Neural progenitor cell (in vitro differentiated cells): ENCODE measurements around the gene SLC35D2. TPM values are rescaled to one million over a fixed set of nuclear protein-coding genes. Genes with fewer than 3 reads are reported as not detected.
A peak's percentile ranks its signal among the peaks of the same experiment; 100 is the strongest.

ENCODE experiments used
- DNase-seq: peaks from one replicate; pipeline ENCODE4 v3.0.0-alpha.2; 2016; ENCODE audit warnings: low spot score
- H2AFZ ChIP-seq: fragments of 200-600 bp; sonication (generic); replicated peaks from 2 replicates; pipeline ENCODE4 v1.6.1; 2016; ENCODE audit warnings: antibody characterized with exemption
- H3F3A ChIP-seq: fragments of 200-600 bp; sonication (generic); 2 replicates; pipeline ENCODE4 v1.6.1; 2016; ENCODE audit warnings: antibody characterized with exemption, low read depth
- H3K27ac ChIP-seq: fragments of 200-600 bp; sonication (generic); 2 replicates; pipeline ENCODE4 v1.5.1; 2016; ENCODE audit warnings: mild to moderate bottlenecking
- H3K27me3 ChIP-seq: fragments of 200-600 bp; sonication (generic); 2 replicates; pipeline ENCODE4 v1.6.1; 2016; ENCODE audit warnings: mild to moderate bottlenecking, moderate library complexity
- H3K36me3 ChIP-seq: fragments of 200-600 bp; sonication (generic); 2 replicates; pipeline ENCODE4 v1.5.1; 2016
- H3K4me1 ChIP-seq: fragments of 200-600 bp; sonication (generic); 2 replicates; pipeline ENCODE4 v1.6.1; 2016; ENCODE audit warnings: mixed run types
- H3K4me2 ChIP-seq: fragments of 200-600 bp; sonication (generic); 2 replicates; pipeline ENCODE4 v1.6.1; 2016
- H3K4me3 ChIP-seq: fragments of 200-600 bp; sonication (generic); 2 replicates; pipeline ENCODE4 v1.5.1; 2016
- H3K79me2 ChIP-seq: fragments of 200-600 bp; sonication (generic); 2 replicates; pipeline ENCODE4 v1.6.1; 2016; ENCODE audit warnings: low read depth
- H3K9ac ChIP-seq: fragments of 200-600 bp; sonication (generic); 2 replicates; pipeline ENCODE4 v1.6.1; 2016
- H3K9me3 ChIP-seq: fragments of 200-600 bp; sonication (generic); 2 replicates; pipeline ENCODE4 v1.5.1; 2016; ENCODE audit warnings: low read depth
- H4K20me1 ChIP-seq: fragments of 200-600 bp; sonication (generic); 2 replicates; pipeline ENCODE4 v1.6.1; 2016; ENCODE audit warnings: low read depth
- H3K27ac Mint-ChIP-seq: 3 replicates; pipeline ENCODE4 v1.8.0; 2021; ENCODE audit warnings: mixed read lengths
- H3K27me3 Mint-ChIP-seq: 2 replicates; pipeline ENCODE4 v1.8.0; 2022; ENCODE audit warnings: low read depth, mild to moderate bottlenecking, inconsistent platforms, moderate library complexity, mixed read lengths; ENCODE audit not compliant: insufficient read depth
- H3K36me3 Mint-ChIP-seq: 3 replicates; pipeline ENCODE4 v1.8.0; 2021; ENCODE audit warnings: mixed read lengths
- H3K4me1 Mint-ChIP-seq: 3 replicates; pipeline ENCODE4 v1.8.0; 2021; ENCODE audit warnings: mixed read lengths
- H3K4me3 Mint-ChIP-seq: 3 replicates; pipeline ENCODE4 v1.8.0; 2021; ENCODE audit warnings: mild to moderate bottlenecking, moderate library complexity, mixed read lengths
- H3K9me3 Mint-ChIP-seq: 3 replicates; pipeline ENCODE4 v1.8.0; 2020; ENCODE audit warnings: mixed read lengths
- EZH2 ChIP-seq: fragments of 200-600 bp; sonication (generic); IDR thresholded peaks from 2 replicates; pipeline ENCODE4 v1.6.1; 2017; ENCODE audit warnings: antibody characterized with exemption, mild to moderate bottlenecking, moderate library complexity
- EZH2phosphoT487 ChIP-seq: fragments of 200-600 bp; sonication (generic); IDR thresholded peaks from 2 replicates; pipeline ENCODE4 v1.6.1; 2017; ENCODE audit warnings: antibody characterized with exemption
- total RNA-seq: library from RNA; depleted of rRNA; stranded (reverse); fragments of >200 nt; gene quantifications from 2 replicates; pipeline ENCODE4 v1.2.3, GENCODE V29; 2015; ENCODE audit warnings: low replicate concordance
- TF ChIP-seq, protein P1 (sequence below): fragments of 200-600 bp; sonication (generic); IDR thresholded peaks from 2 replicates; pipeline ENCODE4 v1.5.1; 2017; ENCODE audit warnings: antibody characterized with exemption, mild to moderate bottlenecking

The SLC35D2 gene
- total RNA-seq, 1 donor from 2014 or later, result 30.1 TPM

DNA sequence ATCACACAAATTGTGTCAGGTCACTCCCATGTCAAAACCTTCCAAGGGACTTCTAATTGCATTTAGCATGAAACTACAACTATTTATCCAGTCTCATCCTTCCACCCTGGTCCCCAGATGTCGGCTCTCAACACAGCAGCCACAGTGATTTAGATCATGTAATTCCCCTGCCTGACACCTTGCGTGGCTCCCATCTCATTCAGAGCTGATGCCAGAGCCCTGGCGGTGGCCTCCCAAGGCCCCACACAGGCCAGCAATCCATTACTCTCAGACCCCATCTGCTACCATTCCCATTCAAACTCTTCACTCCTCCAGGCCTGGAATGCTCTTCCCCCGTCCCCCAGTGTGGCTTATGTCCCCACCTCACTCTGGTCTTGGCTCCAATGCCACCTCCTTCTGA lies 2.4 kb downstream of the SLC35D2 start:
- TF ChIP-seq, protein P1, sequence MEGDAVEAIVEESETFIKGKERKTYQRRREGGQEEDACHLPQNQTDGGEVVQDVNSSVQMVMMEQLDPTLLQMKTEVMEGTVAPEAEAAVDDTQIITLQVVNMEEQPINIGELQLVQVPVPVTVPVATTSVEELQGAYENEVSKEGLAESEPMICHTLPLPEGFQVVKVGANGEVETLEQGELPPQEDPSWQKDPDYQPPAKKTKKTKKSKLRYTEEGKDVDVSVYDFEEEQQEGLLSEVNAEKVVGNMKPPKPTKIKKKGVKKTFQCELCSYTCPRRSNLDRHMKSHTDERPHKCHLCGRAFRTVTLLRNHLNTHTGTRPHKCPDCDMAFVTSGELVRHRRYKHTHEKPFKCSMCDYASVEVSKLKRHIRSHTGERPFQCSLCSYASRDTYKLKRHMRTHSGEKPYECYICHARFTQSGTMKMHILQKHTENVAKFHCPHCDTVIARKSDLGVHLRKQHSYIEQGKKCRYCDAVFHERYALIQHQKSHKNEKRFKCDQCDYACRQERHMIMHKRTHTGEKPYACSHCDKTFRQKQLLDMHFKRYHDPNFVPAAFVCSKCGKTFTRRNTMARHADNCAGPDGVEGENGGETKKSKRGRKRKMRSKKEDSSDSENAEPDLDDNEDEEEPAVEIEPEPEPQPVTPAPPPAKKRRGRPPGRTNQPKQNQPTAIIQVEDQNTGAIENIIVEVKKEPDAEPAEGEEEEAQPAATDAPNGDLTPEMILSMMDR, result no peak
- TF ChIP-seq EZH2phosphoT487 (no peak), EZH2 (no peak)
- no peaks in the 10 kb centered on the region for H4K20me1 ChIP-seq
- H3K4me1 ChIP-seq, result no peaks in the 10 kb centered on the region
- H3K9me3 ChIP-seq, result no peaks in the 10 kb centered on the region
- H3K36me3 ChIP-seq, result no peaks in the 10 kb centered on the region
- no peak overlapping the region for H3K27ac ChIP-seq
- H3K4me3 ChIP-seq, result no peak overlapping the region
- H3K9ac ChIP-seq, result no peak overlapping the region
- peaks cover 12% of the 10 kb centered on the region for H3K36me3 Mint-ChIP-seq
- H2AFZ ChIP-seq, result no peak overlapping the region
- H3K27ac Mint-ChIP-seq, result peak overlapping the region; percentile 35
- H3K9me3 Mint-ChIP-seq, result no peaks in the 10 kb centered on the region
- peaks cover 21% of the 10 kb centered on the region for H3K4me1 Mint-ChIP-seq
- no peak overlapping the region for H3K4me2 ChIP-seq
- peaks cover 6% of the 10 kb centered on the region for H3K27me3 ChIP-seq
- H3K79me2 ChIP-seq, result no peaks in the 10 kb centered on the region
- no peak for DNase-seq
- peaks cover 28% of the 10 kb centered on the region for H3F3A ChIP-seq
- no peak overlapping the region for H3K4me3 Mint-ChIP-seq
- H3K27me3 Mint-ChIP-seq, result peaks cover 4% of the 10 kb centered on the region

DNA sequence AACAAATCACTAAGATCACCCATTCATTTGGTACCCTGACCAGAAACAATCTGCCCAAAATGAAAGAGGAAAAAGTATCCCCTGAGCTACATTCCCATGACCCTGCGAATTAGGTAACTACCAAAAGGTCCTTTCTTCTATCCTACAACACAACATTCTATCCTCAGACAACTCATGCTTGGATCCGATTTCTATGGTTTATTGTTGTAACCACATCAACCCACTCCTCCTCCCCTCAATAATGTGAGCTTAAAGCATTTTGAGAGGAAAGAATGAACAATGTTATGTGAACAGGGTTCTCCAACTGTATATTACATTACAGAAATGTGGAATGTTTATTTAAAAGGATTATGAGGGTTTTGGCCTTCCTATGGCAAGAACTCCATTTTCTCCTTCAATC lies 4.0 kb downstream of the SLC35D2 start:
- no peak overlapping the region for H2AFZ ChIP-seq
- H3K4me2 ChIP-seq, result no peak overlapping the region
- no peak overlapping the region for H3K9ac ChIP-seq
- H3K27me3 ChIP-seq, result peaks cover 6% of the 10 kb centered on the region
- peaks cover 9% of the 10 kb centered on the region for H3K36me3 Mint-ChIP-seq
- TF ChIP-seq EZH2phosphoT487, result no peak
- TF ChIP-seq, protein P1, result no peak
- no peak for TF ChIP-seq EZH2
- peaks cover 14% of the 10 kb centered on the region for H3F3A ChIP-seq
- H3K27me3 Mint-ChIP-seq, result peaks cover 4% of the 10 kb centered on the region
- H4K20me1 ChIP-seq, result no peaks in the 10 kb centered on the region
- H3K36me3 ChIP-seq, result no peaks in the 10 kb centered on the region
- no peak overlapping the region for H3K4me3 ChIP-seq
- no peaks in the 10 kb centered on the region for H3K79me2 ChIP-seq
- no peak overlapping the region for H3K4me3 Mint-ChIP-seq
- DNase-seq, result no peak
- H3K27ac Mint-ChIP-seq, result no peak overlapping the region
- H3K9me3 ChIP-seq, result no peaks in the 10 kb centered on the region
- no peak overlapping the region for H3K27ac ChIP-seq
- no peaks in the 10 kb centered on the region for H3K9me3 Mint-ChIP-seq
- H3K4me1 Mint-ChIP-seq, result peaks cover 21% of the 10 kb centered on the region
- no peaks in the 10 kb centered on the region for H3K4me1 ChIP-seq

DNA sequence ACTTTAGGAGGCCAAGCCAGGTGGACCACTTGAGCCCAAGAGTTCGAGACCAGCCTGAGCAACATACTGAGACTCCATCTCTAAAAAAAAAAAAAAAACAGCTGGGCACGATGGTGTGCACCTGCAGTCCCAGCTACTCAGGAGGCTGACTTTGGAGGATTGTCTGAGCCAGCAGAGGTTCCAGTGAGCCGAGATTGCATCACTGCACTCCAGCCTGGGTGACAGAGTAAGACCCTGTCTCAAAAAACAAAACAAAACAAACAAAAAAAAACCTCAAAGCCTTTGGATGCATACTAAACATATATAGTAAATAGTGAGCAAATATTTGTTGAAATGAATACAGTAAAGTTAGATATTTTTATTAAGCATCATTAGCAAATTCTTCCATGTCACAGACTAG lies 5.3 kb downstream of the SLC35D2 start:
- Histone ChIP-seq H4K20me1 (no peaks in the 10 kb centered on the region), H3K79me2 (no peaks in the 10 kb centered on the region), H3K36me3 (no peaks in the 10 kb centered on the region), H3K4me1 (no peaks in the 10 kb centered on the region), H3K4me3 (no peak overlapping the region), H3K27me3 (peaks cover 6% of the 10 kb centered on the region), H3K27ac (no peak overlapping the region), H3F3A (peaks cover 5% of the 10 kb centered on the region), H3K4me2 (no peak overlapping the region), H2AFZ (no peak overlapping the region), H3K9ac (no peak overlapping the region), H3K9me3 (no peaks in the 10 kb centered on the region)
- Mint-ChIP-seq H3K27ac (no peak overlapping the region), H3K36me3 (peaks cover 9% of the 10 kb centered on the region), H3K27me3 (peaks cover 2% of the 10 kb centered on the region), H3K4me3 (no peak overlapping the region), H3K9me3 (no peaks in the 10 kb centered on the region), H3K4me1 (peaks cover 16% of the 10 kb centered on the region)
- TF ChIP-seq, protein P1, result no peak
- TF ChIP-seq EZH2phosphoT487 (no peak), EZH2 (no peak)
- no peak for DNase-seq
